Measurements from ENCODE around the gene ANLN. TPM values are rescaled to one million over a fixed set of nuclear protein-coding genes. Genes with fewer than 3 reads are reported as not detected.

Gene ANLN
- 14.4 and 17.0 TPM in 2 replicates for total RNA-seq

DNA sequence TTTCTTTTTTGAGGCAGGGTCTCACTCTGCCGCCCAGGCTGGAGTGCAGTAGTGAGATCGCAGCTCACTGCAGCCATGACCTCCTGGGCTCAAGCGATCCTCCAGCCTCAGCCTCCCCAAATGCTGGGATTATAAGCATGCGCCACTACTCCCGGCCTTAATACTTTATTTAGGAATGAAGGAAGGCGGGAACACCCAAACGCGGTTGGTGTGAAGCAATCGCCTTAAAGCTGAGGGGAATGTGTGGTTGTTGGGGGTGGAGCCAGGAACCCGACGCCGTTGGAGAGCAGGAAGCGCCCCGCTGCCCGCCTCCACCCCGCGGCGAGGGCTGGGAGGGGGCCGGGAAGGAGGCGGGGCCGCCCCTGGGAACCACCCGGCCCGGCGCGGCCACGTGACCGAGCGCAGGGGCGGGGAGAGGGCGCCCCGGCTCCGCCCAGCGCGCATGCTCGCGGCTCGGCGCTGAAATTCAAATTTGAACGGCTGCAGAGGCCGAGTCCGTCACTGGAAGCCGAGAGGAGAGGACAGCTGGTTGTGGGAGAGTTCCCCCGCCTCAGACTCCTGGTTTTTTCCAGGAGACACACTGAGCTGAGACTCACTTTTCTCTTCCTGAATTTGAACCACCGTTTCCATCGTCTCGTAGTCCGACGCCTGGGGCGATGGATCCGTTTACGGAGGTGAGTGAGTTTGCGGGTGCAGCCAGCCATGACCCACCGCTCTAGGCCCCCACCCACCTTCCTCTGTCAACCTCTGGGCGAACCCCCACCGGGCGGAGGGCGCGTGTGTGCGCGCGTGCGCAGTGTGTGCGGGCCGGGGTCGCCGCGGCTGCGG lies at the start of gene ANLN:
TSS of gene ANLN (plus strand) at position 492 of the 828 bp plus-strand sequence. CDS start at position 657, 165 bp downstream.

Other genes with a start within 250 kb of the ANLN start
- 7.9 and 10.2 TPM in 2 replicates for gene EEPD1, start 236.6 kb upstream of the ANLN start, total RNA-seq